ENCODE measurements around the gene LEKR1. TPM values are rescaled to one million over a fixed set of nuclear protein-coding genes. Genes with fewer than 3 reads are reported as not detected.

The LEKR1 gene
- total and polyA plus RNA-seq, 2 of the 13 experiments (the other 11 are each of a cell fraction or from before 2014, with no cell fraction given) = 0.49 to 1.5 TPM

GRCh38 chr3:156814295-156814694 is 11.9 kb upstream of the LEKR1 start:
- no peaks in the 10 kb centered on the region for H4K20me1 ChIP-seq (ENCODE audit: insufficient read depth, low read length)

More at GRCh38 chr3:156814295-156814694, 11.9 kb upstream of the LEKR1 start:
- in situ Hi-C loops (cut with HindIII; ENCODE audit: extremely low pct_ligation_motif_present, low pct_unique_long_range_greater_than_20kb) (no loop called here), intact Hi-C loops (cut with micrococcal nuclease; ENCODE audit: unreplicated experiment) (loop anchor here (5.0 to 10.0 kb wide), 2 partner anchors 271 to 323 kb away; no protein-coding TSS in a partner anchor)
- no TSS peak for BruUV-seq (replicated peaks)
- no peaks in the 10 kb centered on the region for H3K36me3 ChIP-seq (replicated peaks in 1 of 2; ENCODE audit: control insufficient read depth in 1 of 2, insufficient read depth in 2 of 2, low read length in 2 of 2)
- no peak overlapping the region for H3K27ac ChIP-seq (ENCODE audit: extremely low read length, insufficient read depth, low read length)
- H3K79me2 ChIP-seq (ENCODE audit: insufficient read depth, low read length) = no peaks in the 10 kb centered on the region
- no peak overlapping the region for H3K9ac ChIP-seq (ENCODE audit: insufficient read depth, low read depth, low read length)
- DNase-seq (ENCODE audit: low spot score) (no peak), ATAC-seq (no peak), FAIRE-seq (no peak)
- peaks cover 32% of the 10 kb centered on the region for H3K4me1 ChIP-seq (ENCODE audit: insufficient read depth, low read length)
- no peaks in the 10 kb centered on the region for H3K27me3 ChIP-seq (ENCODE audit: control insufficient read depth in 1 of 2, insufficient read depth in 2 of 2, low read length in 2 of 2)
- H2AFZ ChIP-seq (ENCODE audit: low read length) = no peak overlapping the region
- POLR2A ChIA-PET = no interaction called here
- no peak overlapping the region for H3K4me3 ChIP-seq (replicated peaks in 1 of 3; ENCODE audit: insufficient read depth in 1 of 3, low read depth in 2 of 3, low read length in 3 of 3)
- TF ChIP-seq IKZF5 (CRISPR knock-in tag; IDR thresholded peaks at IDR 0.05) = no peak
- TF ChIP-seq PRPF4 (IDR thresholded peaks at IDR 0.05; ENCODE audit: low read depth, low read length, poor library complexity, severe bottlenecking) = no peak
- TF ChIP-seq PBX2 (CRISPR knock-in tag; IDR thresholded peaks at IDR 0.05) = no peak
- TF ChIP-seq ESRRA (CRISPR knock-in tag; IDR thresholded peaks at IDR 0.05; ENCODE audit: low read depth) = no peak
- TF ChIP-seq FOXC1 (CRISPR knock-in tag; IDR thresholded peaks at IDR 0.05; ENCODE audit: borderline replicate concordance) = no peak
- TF ChIP-seq HNF1A (IDR thresholded peaks at IDR 0.05; ENCODE audit: low read depth) = no peak
- TF ChIP-seq HNF1A (CRISPR knock-in tag; IDR thresholded peaks at IDR 0.05; ENCODE audit: borderline replicate concordance) = no peak
- TF ChIP-seq MED1 (CRISPR knock-in tag; IDR thresholded peaks at IDR 0.05) = no peak
- no peaks in the 10 kb centered on the region for H3K9me3 ChIP-seq (ENCODE audit: low read length)
- CTCF ChIA-PET (ENCODE audit: low intra/inter-chr PET ratio, low total read pairs) = no interaction called here
- 86% methylated on average over 2 of the region's 2 CpGs for WGBS (ENCODE audit: low lambda C conversion rate)
- no peak overlapping the region for H3K4me2 ChIP-seq (ENCODE audit: low read depth, low read length)
